Measurements from ENCODE around the gene E2F4. TPM values are rescaled to one million over a fixed set of nuclear protein-coding genes. Genes with fewer than 3 reads are reported as not detected.
A peak's percentile ranks its signal among the peaks of the same experiment; 100 is the strongest.

Gene E2F4
- total and polyA plus RNA-seq, 10 of the 15 experiments (the other 5 are each of a cell fraction or from before 2014, with no cell fraction given), result 11.7 to 132 (median 95.9) TPM

DNA sequence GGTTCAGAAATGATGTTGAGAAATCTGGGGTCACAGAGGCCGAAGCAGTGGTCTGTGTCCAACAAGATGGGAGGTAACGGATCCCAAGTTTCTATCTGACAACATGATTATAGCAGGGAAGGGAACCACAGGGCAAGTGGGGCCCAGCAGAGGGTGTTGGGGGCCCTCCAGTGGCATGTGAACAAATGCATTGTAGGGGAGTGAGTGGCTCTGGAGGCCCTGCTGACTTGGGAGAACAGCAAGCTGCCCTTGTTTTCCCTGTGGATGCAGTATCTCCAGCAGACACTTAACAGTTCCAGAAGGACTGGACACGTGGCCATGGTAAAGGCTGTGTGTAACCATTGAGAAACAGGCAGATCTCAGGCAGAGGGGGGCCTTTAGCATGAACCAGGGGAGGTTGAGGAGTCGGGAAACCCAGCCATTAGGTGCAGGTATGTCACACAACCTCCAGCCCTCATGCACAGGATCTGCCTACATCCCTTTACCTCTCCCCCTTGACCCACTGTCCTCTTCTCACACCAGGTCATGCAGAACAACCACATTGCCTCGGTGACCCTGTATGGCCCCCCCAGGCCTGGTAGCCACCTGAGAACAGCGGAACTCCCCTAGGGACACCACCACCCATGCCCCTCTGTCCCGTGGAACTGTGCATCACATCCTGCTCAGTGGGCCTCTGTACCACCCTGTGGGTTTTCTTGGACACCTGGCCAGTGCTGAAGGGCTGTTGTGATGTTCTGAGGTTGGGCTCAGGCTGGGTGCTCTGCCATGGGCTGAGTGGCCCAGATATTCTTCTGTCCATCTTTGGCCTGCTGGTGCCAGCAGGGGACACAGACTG is 45.2 kb upstream of the E2F4 start:
- Histone ChIP-seq H3K4me2 (ENCODE audit: control insufficient read depth, insufficient read depth) (no peak overlapping the region), H2AFZ (ENCODE audit: control insufficient read depth, low read depth, low read length) (no peak overlapping the region), H3K79me2 (ENCODE audit: control insufficient read depth, insufficient read depth, low read length) (no peaks in the 10 kb centered on the region), H3K4me1 (ENCODE audit: control insufficient read depth, insufficient read depth, low read length) (no peaks in the 10 kb centered on the region; the same call in 1 of the 2 replicates), H3K36me3 (ENCODE audit: control insufficient read depth in 2 of 2, insufficient read depth in 2 of 2, low read length in 1 of 2) (peaks cover 27 to 30% of the 10 kb centered on the region in 2 experiments; a peak in 3 of 4 replicates), H3K9me3 (replicated peaks; ENCODE audit: control insufficient read depth, insufficient read depth, low read length) (no peaks in the 10 kb centered on the region), H4K20me1 (ENCODE audit: control insufficient read depth, insufficient read depth) (no peaks in the 10 kb centered on the region), H3K27me3 (replicated peaks in 1 of 2; ENCODE audit: control insufficient read depth in 2 of 2, insufficient read depth in 2 of 2, low read length in 1 of 2) (no peaks in the 10 kb centered on the region), H3K9ac (ENCODE audit: control insufficient read depth, insufficient read depth, low read length) (no peak overlapping the region), H3K27ac (ENCODE audit: control insufficient read depth, insufficient read depth) (no peak overlapping the region), H3K4me3 (no peak overlapping the region)
- FAIRE-seq (no peak), ATAC-seq (no peak), DNase-seq (ENCODE audit: low read depth, low spot score) (no peak)
- POLR2A ChIA-PET, result interaction anchor here (0.6 kb wide), 1 partner anchor 11 kb away, joined by 4 read pairs; no protein-coding TSS in a partner anchor
- SMC1A ChIA-PET (ENCODE audit: uncharacterized antibody, unreplicated experiment), result no interaction called here
- RAD21 ChIA-PET (ENCODE audit: unreplicated experiment), result interaction anchor here (0.8 kb wide), 1 partner anchor 129 kb away, joined by 4 read pairs; no protein-coding TSS in a partner anchor
- 72% methylated on average over 7 of the region's 7 CpGs for WGBS (ENCODE audit: insufficient coverage, insufficient replicate concordance, low lambda C conversion rate, missing lambda C conversion rate)
- intact Hi-C loops (cut with micrococcal nuclease; ENCODE audit: unreplicated experiment), result no loop called here
- in situ Hi-C loops (cut with MboI), result no loop called here
- CTCF ChIA-PET, result interaction anchor here (1.4 kb wide), 1 partner anchor 135 kb away, joined by 6 read pairs; no protein-coding TSS in a partner anchor
- TF ChIP-seq, protein P1, sequence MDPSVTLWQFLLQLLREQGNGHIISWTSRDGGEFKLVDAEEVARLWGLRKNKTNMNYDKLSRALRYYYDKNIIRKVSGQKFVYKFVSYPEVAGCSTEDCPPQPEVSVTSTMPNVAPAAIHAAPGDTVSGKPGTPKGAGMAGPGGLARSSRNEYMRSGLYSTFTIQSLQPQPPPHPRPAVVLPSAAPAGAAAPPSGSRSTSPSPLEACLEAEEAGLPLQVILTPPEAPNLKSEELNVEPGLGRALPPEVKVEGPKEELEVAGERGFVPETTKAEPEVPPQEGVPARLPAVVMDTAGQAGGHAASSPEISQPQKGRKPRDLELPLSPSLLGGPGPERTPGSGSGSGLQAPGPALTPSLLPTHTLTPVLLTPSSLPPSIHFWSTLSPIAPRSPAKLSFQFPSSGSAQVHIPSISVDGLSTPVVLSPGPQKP (IDR thresholded peaks at IDR 0.05; ENCODE audit: low read depth, low read length), result no peak
- TF ChIP-seq RAD21 (IDR thresholded peaks at IDR 0.05; ENCODE audit: insufficient read depth, low read depth, low read length) (peak; percentile 17; the same call in 1 of the 2 replicates), NFIC (IDR thresholded peaks at IDR 0.05; ENCODE audit: low read depth, low read length) (no peak)
- TF ChIP-seq, protein P2, sequence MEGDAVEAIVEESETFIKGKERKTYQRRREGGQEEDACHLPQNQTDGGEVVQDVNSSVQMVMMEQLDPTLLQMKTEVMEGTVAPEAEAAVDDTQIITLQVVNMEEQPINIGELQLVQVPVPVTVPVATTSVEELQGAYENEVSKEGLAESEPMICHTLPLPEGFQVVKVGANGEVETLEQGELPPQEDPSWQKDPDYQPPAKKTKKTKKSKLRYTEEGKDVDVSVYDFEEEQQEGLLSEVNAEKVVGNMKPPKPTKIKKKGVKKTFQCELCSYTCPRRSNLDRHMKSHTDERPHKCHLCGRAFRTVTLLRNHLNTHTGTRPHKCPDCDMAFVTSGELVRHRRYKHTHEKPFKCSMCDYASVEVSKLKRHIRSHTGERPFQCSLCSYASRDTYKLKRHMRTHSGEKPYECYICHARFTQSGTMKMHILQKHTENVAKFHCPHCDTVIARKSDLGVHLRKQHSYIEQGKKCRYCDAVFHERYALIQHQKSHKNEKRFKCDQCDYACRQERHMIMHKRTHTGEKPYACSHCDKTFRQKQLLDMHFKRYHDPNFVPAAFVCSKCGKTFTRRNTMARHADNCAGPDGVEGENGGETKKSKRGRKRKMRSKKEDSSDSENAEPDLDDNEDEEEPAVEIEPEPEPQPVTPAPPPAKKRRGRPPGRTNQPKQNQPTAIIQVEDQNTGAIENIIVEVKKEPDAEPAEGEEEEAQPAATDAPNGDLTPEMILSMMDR (IDR thresholded peaks at IDR 0.05 in 2 of 3, conservative IDR thresholded peaks at IDR 0.05 in 1 of 3; ENCODE audit: control insufficient read depth in 2 of 3, extremely low read depth in 1 of 3, insufficient read depth in 1 of 3, low read depth in 3 of 3, low read length in 3 of 3), result peak in 1 of 3 experiments; percentile 17; a peak in 1 of 6 replicates
- no TSS peak for BruUV-seq (replicated peaks)
